ENCODE results near the gene GJD2.

GJD2 gene

DNA sequence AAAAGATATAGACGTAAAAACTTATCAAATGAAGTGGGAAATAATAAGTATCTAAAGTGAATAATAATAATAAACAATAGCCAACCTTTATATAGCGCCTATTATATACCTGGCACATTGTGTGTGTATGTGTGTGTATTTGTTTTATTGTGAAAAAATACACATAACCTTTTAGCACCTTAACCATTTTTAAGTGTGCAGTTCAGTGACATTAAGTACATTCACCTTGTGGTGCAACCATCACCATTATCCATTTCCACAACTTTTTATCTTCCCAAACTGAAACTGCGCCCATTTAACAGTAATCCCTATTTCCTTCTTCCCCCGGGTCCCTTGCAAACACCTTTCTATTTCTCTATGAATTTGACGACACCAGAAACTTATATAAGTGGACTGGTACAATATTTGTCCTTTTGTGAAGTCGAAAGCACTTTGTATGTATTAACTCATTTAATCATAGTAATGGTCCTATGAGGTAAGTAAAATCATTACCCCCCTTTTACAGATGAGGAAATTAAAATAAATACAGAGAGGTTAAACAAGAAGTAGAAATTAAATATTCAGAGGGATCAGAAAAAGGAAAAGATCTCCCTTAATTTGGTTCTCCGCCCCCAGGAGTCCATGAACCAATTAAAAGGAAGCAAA lies 33.5 kb downstream of the GJD2 start:
- no peak overlapping the region for H3K4me3 ChIP-seq (ENCODE audit: low read length)
- TF ChIP-seq, protein P1, sequence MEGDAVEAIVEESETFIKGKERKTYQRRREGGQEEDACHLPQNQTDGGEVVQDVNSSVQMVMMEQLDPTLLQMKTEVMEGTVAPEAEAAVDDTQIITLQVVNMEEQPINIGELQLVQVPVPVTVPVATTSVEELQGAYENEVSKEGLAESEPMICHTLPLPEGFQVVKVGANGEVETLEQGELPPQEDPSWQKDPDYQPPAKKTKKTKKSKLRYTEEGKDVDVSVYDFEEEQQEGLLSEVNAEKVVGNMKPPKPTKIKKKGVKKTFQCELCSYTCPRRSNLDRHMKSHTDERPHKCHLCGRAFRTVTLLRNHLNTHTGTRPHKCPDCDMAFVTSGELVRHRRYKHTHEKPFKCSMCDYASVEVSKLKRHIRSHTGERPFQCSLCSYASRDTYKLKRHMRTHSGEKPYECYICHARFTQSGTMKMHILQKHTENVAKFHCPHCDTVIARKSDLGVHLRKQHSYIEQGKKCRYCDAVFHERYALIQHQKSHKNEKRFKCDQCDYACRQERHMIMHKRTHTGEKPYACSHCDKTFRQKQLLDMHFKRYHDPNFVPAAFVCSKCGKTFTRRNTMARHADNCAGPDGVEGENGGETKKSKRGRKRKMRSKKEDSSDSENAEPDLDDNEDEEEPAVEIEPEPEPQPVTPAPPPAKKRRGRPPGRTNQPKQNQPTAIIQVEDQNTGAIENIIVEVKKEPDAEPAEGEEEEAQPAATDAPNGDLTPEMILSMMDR (conservative IDR thresholded peaks at IDR 0.05; ENCODE audit: low read depth, low read length): no peak
- no peak for DNase-seq (ENCODE audit: low read depth)

DNA sequence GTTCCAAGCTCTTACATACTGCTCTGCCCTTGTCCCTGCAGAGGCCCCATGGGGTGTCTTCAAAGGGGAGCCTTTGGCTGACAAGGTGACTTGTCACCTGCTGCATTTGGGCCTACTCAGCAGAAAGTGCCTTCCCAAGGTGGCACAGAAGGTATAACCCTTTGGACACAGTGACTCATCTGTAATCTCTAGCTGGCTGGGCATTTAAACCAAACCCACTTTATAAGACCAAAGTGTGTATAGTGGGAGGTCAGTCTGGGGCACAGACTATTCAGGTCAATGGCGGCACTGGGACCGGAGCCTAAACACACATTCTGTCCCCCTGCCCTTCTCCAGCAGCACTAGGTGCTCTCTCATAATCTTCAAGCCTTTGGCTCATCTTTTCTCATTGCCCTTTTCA lies 35.1 kb downstream of the GJD2 start:
- TF ChIP-seq, protein P1 (conservative IDR thresholded peaks at IDR 0.05; ENCODE audit: low read depth, low read length): no peak
- H3K4me3 ChIP-seq (ENCODE audit: low read length): no peak overlapping the region
- no peak for DNase-seq (ENCODE audit: low read depth)

GRCh38 chr15:34718681-34719665 lies 35.8 kb downstream of the GJD2 start:
- TF ChIP-seq, protein P1 (conservative IDR thresholded peaks at IDR 0.05; ENCODE audit: low read depth, low read length): no peak
- H3K4me3 ChIP-seq (ENCODE audit: low read length): no peak overlapping the region
- no peak for DNase-seq (ENCODE audit: low read depth)

DNA sequence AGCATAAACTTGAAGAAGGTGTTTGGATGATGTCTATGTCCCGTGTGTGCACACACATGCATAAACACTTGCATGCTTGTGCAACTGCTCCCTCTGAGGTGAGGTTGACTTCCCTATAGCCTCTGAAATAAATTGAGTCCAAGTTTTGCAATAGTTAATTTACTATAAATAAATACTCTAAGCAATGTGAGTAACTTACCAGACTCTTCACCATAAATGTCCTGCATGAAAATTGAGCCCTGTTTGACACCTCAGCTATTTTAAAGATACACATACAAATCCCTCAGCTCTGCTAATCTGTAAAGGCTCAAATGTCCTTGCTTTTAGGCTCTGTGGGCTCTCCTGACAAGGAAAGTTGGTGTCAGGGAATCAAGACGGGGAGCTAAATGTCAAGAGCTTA lies 37.1 kb downstream of the GJD2 start:
- no peak for DNase-seq (ENCODE audit: low read depth)
- TF ChIP-seq, protein P1 (conservative IDR thresholded peaks at IDR 0.05; ENCODE audit: low read depth, low read length): no peak
- H3K4me3 ChIP-seq (ENCODE audit: low read length): no peak overlapping the region

DNA sequence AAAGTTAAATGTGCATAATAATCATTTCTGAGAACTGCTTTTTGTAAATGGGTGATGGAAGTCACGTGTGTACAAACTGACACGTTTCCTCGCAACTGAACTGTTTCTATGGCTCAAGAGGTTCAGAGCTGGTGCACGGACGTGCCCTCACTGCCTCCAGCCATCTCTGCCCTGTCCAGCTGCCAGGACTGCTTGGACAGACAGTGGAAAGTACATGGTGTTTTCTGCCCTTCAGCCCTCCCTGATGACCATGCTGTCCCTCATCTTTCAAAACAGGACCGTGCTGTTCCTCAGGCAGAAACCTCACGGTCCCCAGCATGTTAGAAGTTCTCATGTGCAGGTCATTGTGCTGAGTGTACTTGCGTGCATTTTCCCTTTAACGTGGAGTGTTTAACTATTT lies 38.7 kb downstream of the GJD2 start:
- no peak for DNase-seq (ENCODE audit: low read depth)
- H3K4me3 ChIP-seq (ENCODE audit: low read length): no peak overlapping the region
- TF ChIP-seq, protein P1 (conservative IDR thresholded peaks at IDR 0.05; ENCODE audit: low read depth, low read length): no peak

DNA sequence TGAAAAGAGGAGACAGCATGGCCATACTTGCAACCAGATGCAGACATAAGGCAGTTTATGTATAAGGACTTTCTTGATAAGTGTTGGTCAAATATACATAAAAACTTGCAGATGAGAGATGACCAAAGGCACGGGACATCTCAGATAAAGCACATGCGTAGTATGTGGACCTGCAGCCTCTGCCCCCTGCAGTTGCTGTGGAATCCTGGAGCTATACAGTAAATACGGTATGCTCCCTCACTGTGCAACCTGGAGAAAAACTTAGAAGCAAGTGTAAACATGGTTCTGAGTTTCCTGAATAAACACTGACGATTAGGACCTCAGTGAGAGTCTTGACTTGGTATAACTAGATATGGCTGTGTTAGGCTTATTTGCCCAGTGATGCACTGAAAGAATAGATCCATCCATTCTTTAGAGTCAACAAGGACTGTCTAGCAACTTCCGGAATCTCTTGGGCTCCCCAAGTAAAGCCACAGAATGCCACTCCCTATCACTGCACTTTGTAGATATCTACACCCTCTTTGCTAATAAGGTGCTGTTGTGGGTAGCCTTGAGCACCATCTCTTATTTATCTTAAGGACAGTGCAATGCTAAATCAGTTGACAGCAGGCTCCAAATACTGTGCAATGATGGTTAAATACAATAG lies 40.2 kb downstream of the GJD2 start:
- TF ChIP-seq, protein P1 (conservative IDR thresholded peaks at IDR 0.05; ENCODE audit: low read depth, low read length): no peak
- DNase-seq (ENCODE audit: low read depth): no peak
- no peak overlapping the region for H3K4me3 ChIP-seq (ENCODE audit: low read length)

Measured in retinal pigment epithelial cell (primary cell).